ENCODE measurements around the gene PI4K2A.

PI4K2A gene

GRCh38 chr10:97707134-97707861, 66.8 kb downstream of the PI4K2A start:
- DNase-seq (ENCODE audit: low read depth) = no peak

GRCh38 chr10:97708167-97708566, 67.7 kb downstream of the PI4K2A start:
- DNase-seq (ENCODE audit: low read depth) = no peak

GRCh38 chr10:97708976-97709946, 68.8 kb downstream of the PI4K2A start:
- peak; percentile 23 for DNase-seq (ENCODE audit: low read depth)

- no peak for DNase-seq (ENCODE audit: low read depth)
These were observed 71.4 kb downstream of the PI4K2A start for GRCh38 chr10:97711640-97712572.

- no peak for DNase-seq (ENCODE audit: low read depth)
These were observed 72.9 kb downstream of the PI4K2A start, which contains the start of gene MARVELD1 for GRCh38 chr10:97713339-97713825. Gene MARVELD1 (plus strand): TSS chr10:97713730. CDS start chr10:97713877, 147 bp downstream.

- peak; percentile 26 for DNase-seq (ENCODE audit: low read depth)
These were observed 73.4 kb downstream of the PI4K2A start for GRCh38 chr10:97713826-97714400.

GRCh38 chr10:97714401-97715258, 74.2 kb downstream of the PI4K2A start:
- no peak for DNase-seq (ENCODE audit: low read depth)

GRCh38 chr10:97715259-97715874, 74.9 kb downstream of the PI4K2A start:
- no peak for DNase-seq (ENCODE audit: low read depth)

GRCh38 chr10:97717627-97718026, 77.2 kb downstream of the PI4K2A start:
- DNase-seq (ENCODE audit: low read depth) = no peak

- no peak for DNase-seq (ENCODE audit: low read depth)
These were observed 77.7 kb downstream of the PI4K2A start for GRCh38 chr10:97718178-97718577.

GRCh38 chr10:97718659-97719142, 78.2 kb downstream of the PI4K2A start:
- no peak for DNase-seq (ENCODE audit: low read depth)

GRCh38 chr10:97719602-97720001, 79.1 kb downstream of the PI4K2A start:
- no peak for DNase-seq (ENCODE audit: low read depth)

- no peak for DNase-seq (ENCODE audit: low read depth)
These were observed 81.7 kb downstream of the PI4K2A start for GRCh38 chr10:97721871-97722780.

- no peak for DNase-seq (ENCODE audit: low read depth)
These were observed 82.5 kb downstream of the PI4K2A start for GRCh38 chr10:97723001-97723400.

GRCh38 chr10:97724341-97724941, 84.0 kb downstream of the PI4K2A start:
- DNase-seq (ENCODE audit: low read depth) = no peak

All from stimulated activated CD8-positive, alpha-beta memory T cell treated with anti-CD3 and anti-CD28 coated beads, Interleukin-4, amount 100 ng/mL, for 24 hours (primary cell).